Neural progenitor cell (in vitro differentiated cells): Measurements from ENCODE around the gene SYT3.
"Not testable (repeated sequence)": the region's sequence is repeated elsewhere in the genome, so short reads cannot be mapped to it uniquely, and the experiment has no call there.

Experiments used
- EZH2phosphoT487 ChIP-seq: fragments of 200-600 bp; sonication (generic); IDR thresholded peaks from 2 replicates; pipeline ENCODE4 v1.6.1; 2017; ENCODE audit warnings: antibody characterized with exemption
- TF ChIP-seq, protein P1 (sequence below): fragments of 200-600 bp; sonication (generic); IDR thresholded peaks from 2 replicates; pipeline ENCODE4 v1.5.1; 2017; ENCODE audit warnings: antibody characterized with exemption, mild to moderate bottlenecking

DNA sequence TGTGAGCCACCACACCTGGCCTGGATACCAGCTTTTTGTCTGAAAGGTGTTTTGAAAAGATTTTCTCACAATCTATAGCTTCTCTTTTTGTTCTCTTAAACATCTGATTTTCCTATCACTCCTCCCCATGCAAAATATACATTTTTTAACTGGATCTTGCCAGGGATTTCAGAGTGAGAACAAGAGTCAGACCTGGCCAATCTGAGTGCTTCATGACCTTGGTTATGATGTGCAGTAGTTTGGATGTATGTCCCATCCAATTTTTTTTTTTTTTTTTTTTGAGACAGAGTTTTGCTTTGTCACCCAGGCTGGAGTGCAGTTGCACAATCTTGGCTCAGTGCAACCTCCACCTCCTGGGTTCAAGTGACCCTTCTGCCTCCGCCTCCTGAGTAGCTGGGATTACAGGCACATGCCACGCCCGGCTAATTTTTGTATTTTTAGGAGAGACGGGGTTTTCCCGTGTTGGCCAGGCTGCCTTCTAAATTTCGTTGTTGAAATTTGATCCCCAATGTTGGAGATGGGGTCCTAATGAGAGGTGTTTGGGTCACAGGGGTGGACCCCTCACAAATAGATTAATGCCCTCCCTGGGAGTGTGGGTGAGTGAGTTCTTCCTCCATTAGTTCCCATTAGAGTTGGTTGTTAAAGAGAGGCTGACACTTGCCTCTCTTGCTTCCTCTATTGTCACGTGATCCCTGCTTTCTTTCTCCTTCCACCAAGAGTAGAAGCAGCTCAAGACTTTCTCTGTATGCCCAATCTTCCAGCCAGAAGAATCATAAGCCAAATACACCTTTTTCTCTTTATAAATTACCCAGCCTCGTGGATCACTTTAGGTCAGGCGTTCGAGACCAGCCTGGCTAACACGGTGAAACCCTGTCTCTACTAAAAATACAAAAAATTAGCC lies 26.9 kb downstream of the SYT3 start:
- TF ChIP-seq, protein P1, sequence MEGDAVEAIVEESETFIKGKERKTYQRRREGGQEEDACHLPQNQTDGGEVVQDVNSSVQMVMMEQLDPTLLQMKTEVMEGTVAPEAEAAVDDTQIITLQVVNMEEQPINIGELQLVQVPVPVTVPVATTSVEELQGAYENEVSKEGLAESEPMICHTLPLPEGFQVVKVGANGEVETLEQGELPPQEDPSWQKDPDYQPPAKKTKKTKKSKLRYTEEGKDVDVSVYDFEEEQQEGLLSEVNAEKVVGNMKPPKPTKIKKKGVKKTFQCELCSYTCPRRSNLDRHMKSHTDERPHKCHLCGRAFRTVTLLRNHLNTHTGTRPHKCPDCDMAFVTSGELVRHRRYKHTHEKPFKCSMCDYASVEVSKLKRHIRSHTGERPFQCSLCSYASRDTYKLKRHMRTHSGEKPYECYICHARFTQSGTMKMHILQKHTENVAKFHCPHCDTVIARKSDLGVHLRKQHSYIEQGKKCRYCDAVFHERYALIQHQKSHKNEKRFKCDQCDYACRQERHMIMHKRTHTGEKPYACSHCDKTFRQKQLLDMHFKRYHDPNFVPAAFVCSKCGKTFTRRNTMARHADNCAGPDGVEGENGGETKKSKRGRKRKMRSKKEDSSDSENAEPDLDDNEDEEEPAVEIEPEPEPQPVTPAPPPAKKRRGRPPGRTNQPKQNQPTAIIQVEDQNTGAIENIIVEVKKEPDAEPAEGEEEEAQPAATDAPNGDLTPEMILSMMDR = not testable (repeated sequence)
- not testable (repeated sequence) for TF ChIP-seq EZH2phosphoT487
